SU-DHL-6 (cell line): ENCODE data around the gene BOC.

ENCODE experiments used
- CTCF ChIP-seq: fragments of 200-600 bp; sonication (generic); IDR thresholded peaks from one replicate; pipeline ENCODE4 v1.5.1; 2017; ENCODE audit warnings: antibody characterized with exemption, mild to moderate bottlenecking, low read length, moderate library complexity; ENCODE audit not compliant: insufficient read depth, poor library complexity, severe bottlenecking
- EZH2phosphoT487 ChIP-seq: fragments of 200-600 bp; sonication (generic), shearing (Covaris generic); conservative IDR thresholded peaks from 2 replicates; pipeline ENCODE4 v1.6.1; 2018; ENCODE audit warnings: mild to moderate bottlenecking, antibody characterized with exemption, low read length, moderate library complexity, mixed read lengths

GRCh38 chr3:113270786-113271185, 59.4 kb downstream of the BOC start:
- no peak for TF ChIP-seq CTCF
- TF ChIP-seq EZH2phosphoT487: no peak
